ENCODE results near the gene TBX3.
"Not testable (repeated sequence)": the region's sequence is repeated elsewhere in the genome, so short reads cannot be mapped to it uniquely, and the experiment has no call there.

The TBX3 gene

GRCh38 chr12:114684098-114684869 lies at the start of gene TBX3:
Gene TBX3, minus strand, starts transcription at chr12:114684175. Its CDS starts 975 bp downstream, at chr12:114683200.
- peaks cover 10% of the 10 kb centered on the region for H3K36me3 Mint-ChIP-seq (ENCODE audit: low read depth)
- no peaks in the 10 kb centered on the region for H3K9me3 Mint-ChIP-seq
- peaks cover 9% of the 10 kb centered on the region for H3K4me1 Mint-ChIP-seq (ENCODE audit: low read depth)
- peaks cover 97% of the 10 kb centered on the region for H3K27me3 Mint-ChIP-seq (ENCODE audit: low read depth)
- peak within 1 kb of the TSS; percentile 59 for H3K4me3 Mint-ChIP-seq
- H3K27ac Mint-ChIP-seq = peak within 1 kb of the TSS; percentile 57

GRCh38 chr12:114732426-114733030 lies 48.6 kb upstream of the TBX3 start:
- Mint-ChIP-seq H3K27ac (no peak overlapping the region), H3K36me3 (ENCODE audit: low read depth) (no peaks in the 10 kb centered on the region), H3K27me3 (ENCODE audit: low read depth) (peaks cover 20% of the 10 kb centered on the region), H3K4me3 (no peak overlapping the region), H3K4me1 (ENCODE audit: low read depth) (no peaks in the 10 kb centered on the region), H3K9me3 (no peaks in the 10 kb centered on the region)

GRCh38 chr12:114729731-114730130 lies 45.8 kb upstream of the TBX3 start:
- no peaks in the 10 kb centered on the region for H3K9me3 Mint-ChIP-seq
- H3K27me3 Mint-ChIP-seq (ENCODE audit: low read depth) = peaks cover 2% of the 10 kb centered on the region
- H3K4me1 Mint-ChIP-seq (ENCODE audit: low read depth) = no peaks in the 10 kb centered on the region
- H3K4me3 Mint-ChIP-seq = no peak overlapping the region
- H3K27ac Mint-ChIP-seq = no peak overlapping the region
- H3K36me3 Mint-ChIP-seq (ENCODE audit: low read depth) = no peaks in the 10 kb centered on the region

GRCh38 chr12:114726092-114726710 lies 42.2 kb upstream of the TBX3 start:
- no peak overlapping the region for H3K27ac Mint-ChIP-seq
- no peak overlapping the region for H3K4me3 Mint-ChIP-seq

GRCh38 chr12:114722176-114722575 lies 38.2 kb upstream of the TBX3 start:
- H3K27me3 Mint-ChIP-seq (ENCODE audit: low read depth); H3K4me1 Mint-ChIP-seq (ENCODE audit: low read depth); H3K27ac Mint-ChIP-seq; H3K9me3 Mint-ChIP-seq; H3K4me3 Mint-ChIP-seq; H3K36me3 Mint-ChIP-seq (ENCODE audit: low read depth): not testable (repeated sequence)

More at GRCh38 chr12:114726092-114726710, 42.2 kb upstream of the TBX3 start:
- Mint-ChIP-seq H3K9me3 (no peaks in the 10 kb centered on the region), H3K4me1 (ENCODE audit: low read depth) (no peaks in the 10 kb centered on the region), H3K27me3 (ENCODE audit: low read depth) (no peaks in the 10 kb centered on the region), H3K36me3 (ENCODE audit: low read depth) (no peaks in the 10 kb centered on the region)

- Mint-ChIP-seq H3K36me3 (ENCODE audit: low read depth) (no peaks in the 10 kb centered on the region), H3K4me3 (no peak overlapping the region), H3K4me1 (ENCODE audit: low read depth) (no peaks in the 10 kb centered on the region), H3K27ac (no peak overlapping the region), H3K27me3 (ENCODE audit: low read depth) (no peaks in the 10 kb centered on the region), H3K9me3 (peaks cover 2% of the 10 kb centered on the region)
Observed at GRCh38 chr12:114721266-114721665, 37.3 kb upstream of the TBX3 start.

GRCh38 chr12:114713466-114714215 lies 29.7 kb upstream of the TBX3 start:
- Mint-ChIP-seq H3K27me3 (ENCODE audit: low read depth) (peaks cover 6% of the 10 kb centered on the region), H3K9me3 (peaks cover 15% of the 10 kb centered on the region), H3K27ac (no peak overlapping the region), H3K36me3 (ENCODE audit: low read depth) (no peaks in the 10 kb centered on the region), H3K4me3 (no peak overlapping the region), H3K4me1 (ENCODE audit: low read depth) (no peaks in the 10 kb centered on the region)

- H3K27ac Mint-ChIP-seq = no peak overlapping the region
- H3K4me3 Mint-ChIP-seq = no peak overlapping the region
- H3K4me1 Mint-ChIP-seq (ENCODE audit: low read depth) = no peaks in the 10 kb centered on the region
- peaks cover 6% of the 10 kb centered on the region for H3K27me3 Mint-ChIP-seq (ENCODE audit: low read depth)
- H3K9me3 Mint-ChIP-seq = peaks cover 17% of the 10 kb centered on the region
- H3K36me3 Mint-ChIP-seq (ENCODE audit: low read depth) = no peaks in the 10 kb centered on the region
Observed at GRCh38 chr12:114711689-114712152, 27.7 kb upstream of the TBX3 start.

- peaks cover 14% of the 10 kb centered on the region for H3K9me3 Mint-ChIP-seq
- H3K27ac Mint-ChIP-seq = no peak overlapping the region
- peaks cover 6% of the 10 kb centered on the region for H3K27me3 Mint-ChIP-seq (ENCODE audit: low read depth)
- H3K4me3 Mint-ChIP-seq = no peak overlapping the region
- H3K4me1 Mint-ChIP-seq (ENCODE audit: low read depth) = no peaks in the 10 kb centered on the region
- H3K36me3 Mint-ChIP-seq (ENCODE audit: low read depth) = no peaks in the 10 kb centered on the region
Observed at GRCh38 chr12:114710151-114710550, 26.2 kb upstream of the TBX3 start.

- H3K36me3 Mint-ChIP-seq (ENCODE audit: low read depth) = no peaks in the 10 kb centered on the region
- H3K27me3 Mint-ChIP-seq (ENCODE audit: low read depth) = peaks cover 6% of the 10 kb centered on the region
- H3K27ac Mint-ChIP-seq = no peak overlapping the region
- no peak overlapping the region for H3K4me3 Mint-ChIP-seq
- H3K4me1 Mint-ChIP-seq (ENCODE audit: low read depth) = no peaks in the 10 kb centered on the region
- H3K9me3 Mint-ChIP-seq = peaks cover 10% of the 10 kb centered on the region
Observed at GRCh38 chr12:114709112-114709511, 25.1 kb upstream of the TBX3 start.

GRCh38 chr12:114708598-114708997 lies 24.6 kb upstream of the TBX3 start:
- H3K27ac Mint-ChIP-seq; H3K36me3 Mint-ChIP-seq (ENCODE audit: low read depth); H3K27me3 Mint-ChIP-seq (ENCODE audit: low read depth); H3K4me1 Mint-ChIP-seq (ENCODE audit: low read depth); H3K4me3 Mint-ChIP-seq: not testable (repeated sequence)
- peaks cover 10% of the 10 kb centered on the region for H3K9me3 Mint-ChIP-seq

- no peaks in the 10 kb centered on the region for H3K4me1 Mint-ChIP-seq (ENCODE audit: low read depth)
- no peak overlapping the region for H3K27ac Mint-ChIP-seq
- peaks cover 38% of the 10 kb centered on the region for H3K27me3 Mint-ChIP-seq (ENCODE audit: low read depth)
- peaks cover 4% of the 10 kb centered on the region for H3K9me3 Mint-ChIP-seq
- H3K36me3 Mint-ChIP-seq (ENCODE audit: low read depth) = no peaks in the 10 kb centered on the region
- H3K4me3 Mint-ChIP-seq = no peak overlapping the region
Observed at GRCh38 chr12:114704096-114704495, 20.1 kb upstream of the TBX3 start.

GRCh38 chr12:114703060-114703493 lies 19.1 kb upstream of the TBX3 start:
- Mint-ChIP-seq H3K9me3 (no peaks in the 10 kb centered on the region), H3K4me3 (no peak overlapping the region), H3K27me3 (ENCODE audit: low read depth) (peaks cover 48% of the 10 kb centered on the region), H3K27ac (no peak overlapping the region), H3K4me1 (ENCODE audit: low read depth) (no peaks in the 10 kb centered on the region), H3K36me3 (ENCODE audit: low read depth) (no peaks in the 10 kb centered on the region)

- Mint-ChIP-seq H3K36me3 (ENCODE audit: low read depth) (no peaks in the 10 kb centered on the region), H3K27me3 (ENCODE audit: low read depth) (peaks cover 54% of the 10 kb centered on the region), H3K4me1 (ENCODE audit: low read depth) (no peaks in the 10 kb centered on the region), H3K4me3 (no peak overlapping the region), H3K9me3 (no peaks in the 10 kb centered on the region), H3K27ac (no peak overlapping the region)
Observed at GRCh38 chr12:114702462-114702861, 18.5 kb upstream of the TBX3 start.
